Karpas-422 (cell line): ENCODE data around the gene BET1. TPM values are rescaled to one million over a fixed set of nuclear protein-coding genes. Genes with fewer than 3 reads are reported as not detected.

Experiments used
- DNase-seq: peaks from one replicate; pipeline ENCODE4 v3.0.0-alpha.2; 2015
- H2AFZ ChIP-seq: fragments of 200-600 bp; sonication (generic); 2 replicates; pipeline ENCODE4 v1.6.1; 2014; ENCODE audit warnings: antibody characterized with exemption, low read length, mixed read lengths
- H3K27ac ChIP-seq: fragments of 200-600 bp; sonication (generic); 2 replicates; pipeline ENCODE4 v1.5.1; 2014; ENCODE audit warnings: mild to moderate bottlenecking, low read length, moderate library complexity
- H3K27me3 ChIP-seq: fragments of 200-600 bp; sonication (generic); 2 replicates; pipeline ENCODE4 v1.6.1; 2014; ENCODE audit warnings: low read length, mixed read lengths
- H3K36me3 ChIP-seq: fragments of 200-600 bp; sonication (generic); 2 replicates; pipeline ENCODE4 v1.6.1; 2014; ENCODE audit warnings: low read length, mixed read lengths; ENCODE audit not compliant: insufficient read depth
- H3K4me1 ChIP-seq: fragments of 200-600 bp; sonication (generic); 2 replicates; pipeline ENCODE4 v1.6.1; 2014; ENCODE audit warnings: mild to moderate bottlenecking, low read length, mixed read lengths
- H3K4me2 ChIP-seq: fragments of 200-600 bp; sonication (generic); 2 replicates; pipeline ENCODE4 v1.6.1; 2014; ENCODE audit warnings: low read length, low read depth, mild to moderate bottlenecking; ENCODE audit not compliant: poor library complexity, severe bottlenecking
- H3K4me3 ChIP-seq: fragments of 200-600 bp; sonication (generic); 2 replicates; pipeline ENCODE4 v1.5.1; 2014; ENCODE audit warnings: mild to moderate bottlenecking, antibody characterized with exemption, low read length, mixed read lengths
- H3K79me2 ChIP-seq: fragments of 200-600 bp; sonication (generic); 2 replicates; pipeline ENCODE4 v1.6.1; 2014; ENCODE audit warnings: mild to moderate bottlenecking, low read length, mixed read lengths
- H3K9ac ChIP-seq: fragments of 200-600 bp; sonication (generic); 2 replicates; pipeline ENCODE4 v1.6.0; 2014; ENCODE audit warnings: low read length
- H3K9me2 ChIP-seq: fragments of 200-600 bp; sonication (generic), shearing (Covaris generic); replicated peaks from 2 replicates; pipeline ENCODE4 v1.6.0; 2014; ENCODE audit warnings: mild to moderate bottlenecking, low read length, moderate library complexity; ENCODE audit not compliant: insufficient read depth
- H3K9me3 ChIP-seq: fragments of 300-700, 200-600 bp; sonication (generic); 2 replicates; pipeline ENCODE4 v1.6.1; 2014; ENCODE audit warnings: low read length, mixed read lengths
- H4K20me1 ChIP-seq: fragments of 200-600 bp; sonication (generic); 2 replicates; pipeline ENCODE4 v1.6.1; 2014; ENCODE audit warnings: mild to moderate bottlenecking, antibody characterized with exemption, low read length, low read depth; ENCODE audit not compliant: insufficient read depth
- total RNA-seq: library from RNA; depleted of rRNA; stranded (reverse); fragments of >200 nt; shearing (Covaris generic); gene quantifications from 2 replicates; pipeline ENCODE4 v1.2.3, GENCODE V29; 2014; ENCODE audit warnings: low replicate concordance; rRNA removed

BET1 gene
- total RNA-seq, 1 experiment from 2014 or later: 28.0 TPM

- no peak for DNase-seq
- no peak overlapping the region for H2AFZ ChIP-seq
- no peak overlapping the region for H3K9ac ChIP-seq
- no peaks in the 10 kb centered on the region for H3K9me2 ChIP-seq
- no peaks in the 10 kb centered on the region for H3K79me2 ChIP-seq
- H3K4me2 ChIP-seq: no peak overlapping the region
- H3K4me1 ChIP-seq: no peaks in the 10 kb centered on the region
- H4K20me1 ChIP-seq: no peaks in the 10 kb centered on the region
- H3K9me3 ChIP-seq: no peaks in the 10 kb centered on the region
- no peaks in the 10 kb centered on the region for H3K36me3 ChIP-seq
- H3K27ac ChIP-seq: no peak overlapping the region
- H3K4me3 ChIP-seq: no peak overlapping the region
- H3K27me3 ChIP-seq: no peaks in the 10 kb centered on the region
These were observed 59.1 kb downstream of the BET1 start for GRCh38 chr7:93945083-93945482.

- no peaks in the 10 kb centered on the region for H4K20me1 ChIP-seq
- no peaks in the 10 kb centered on the region for H3K79me2 ChIP-seq
- no peaks in the 10 kb centered on the region for H3K4me1 ChIP-seq
- H3K4me3 ChIP-seq: no peak overlapping the region
- no peaks in the 10 kb centered on the region for H3K9me2 ChIP-seq
- H3K27me3 ChIP-seq: no peaks in the 10 kb centered on the region
- H2AFZ ChIP-seq: no peak overlapping the region
- no peak overlapping the region for H3K27ac ChIP-seq
- H3K4me2 ChIP-seq: no peak overlapping the region
- no peak for DNase-seq
- H3K9ac ChIP-seq: no peak overlapping the region
- no peaks in the 10 kb centered on the region for H3K36me3 ChIP-seq
- H3K9me3 ChIP-seq: no peaks in the 10 kb centered on the region
These were observed 59.5 kb downstream of the BET1 start for GRCh38 chr7:93944673-93945072.

GRCh38 chr7:93943816-93944540 lies 60.2 kb downstream of the BET1 start:
- Histone ChIP-seq H3K4me1 (no peaks in the 10 kb centered on the region), H3K4me3 (no peak overlapping the region), H3K9ac (no peak overlapping the region), H3K4me2 (no peak overlapping the region), H3K36me3 (no peaks in the 10 kb centered on the region), H3K9me3 (no peaks in the 10 kb centered on the region), H3K27me3 (no peaks in the 10 kb centered on the region), H3K9me2 (no peaks in the 10 kb centered on the region), H2AFZ (no peak overlapping the region), H3K79me2 (no peaks in the 10 kb centered on the region), H3K27ac (no peak overlapping the region), H4K20me1 (no peaks in the 10 kb centered on the region)
- DNase-seq: no peak

Other genes with a start within 250 kb of the BET1 start
- not detected in 2 replicates for gene TFPI2, start 113.6 kb downstream of the BET1 start, total RNA-seq
- not detected in 2 replicates for gene GNGT1, start 97.8 kb downstream of the BET1 start, total RNA-seq
- not detected in 2 replicates for gene GNG11, start 82.6 kb downstream of the BET1 start, total RNA-seq